HG02571 (cell line): Measurements from ENCODE around the gene BMPR1A.

Experiments used
- ATAC-seq: cut with Tn5 transposase; IDR thresholded peaks from one replicate; pipeline ENCODE4 v1.9.1; 2021; ENCODE audit warnings: mild to moderate bottlenecking, moderate library complexity; ENCODE audit not compliant: unreplicated experiment

The BMPR1A gene

DNA sequence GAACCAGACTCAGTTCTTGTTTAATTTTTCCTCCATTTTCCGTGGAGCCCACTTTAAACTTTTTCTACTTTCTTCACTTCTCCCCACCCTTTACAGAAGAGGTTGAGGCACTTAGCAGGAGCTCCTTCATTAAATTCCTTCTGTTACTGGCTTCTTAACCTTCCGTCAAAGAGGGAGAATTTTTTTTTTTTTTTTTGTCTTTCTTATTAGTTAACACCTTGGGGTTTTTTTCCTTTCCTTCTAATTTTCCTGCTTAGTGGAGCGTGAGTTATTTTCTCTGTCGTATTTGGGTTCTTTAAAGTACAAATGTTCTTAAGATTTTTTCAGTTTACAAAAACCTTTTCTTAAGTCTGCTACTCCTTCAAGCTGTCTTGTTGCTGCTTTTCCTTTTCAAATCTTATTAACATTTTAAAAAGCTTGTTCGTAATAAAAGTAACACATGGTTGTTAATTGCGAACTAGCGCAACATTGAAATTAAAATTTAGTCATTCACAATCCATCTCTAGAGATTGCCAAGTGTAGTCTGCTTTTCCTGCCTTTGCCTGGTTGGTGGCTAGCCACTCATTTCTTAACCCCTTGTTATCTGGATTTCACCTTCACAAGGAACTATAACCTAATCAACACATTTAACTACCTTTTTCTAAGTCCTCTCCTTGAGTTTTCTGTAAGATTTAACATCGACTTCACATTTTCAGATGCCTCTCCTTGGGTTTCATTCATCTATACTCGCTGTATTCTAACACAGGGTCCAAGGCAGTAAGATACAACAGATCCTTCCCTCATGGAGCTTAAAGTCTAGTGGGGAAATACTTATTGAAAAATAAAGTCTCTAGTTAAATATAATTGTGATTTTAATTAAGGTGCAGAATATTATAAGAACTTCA lies 2.0 kb downstream of the BMPR1A start:
- ATAC-seq = no peak

DNA sequence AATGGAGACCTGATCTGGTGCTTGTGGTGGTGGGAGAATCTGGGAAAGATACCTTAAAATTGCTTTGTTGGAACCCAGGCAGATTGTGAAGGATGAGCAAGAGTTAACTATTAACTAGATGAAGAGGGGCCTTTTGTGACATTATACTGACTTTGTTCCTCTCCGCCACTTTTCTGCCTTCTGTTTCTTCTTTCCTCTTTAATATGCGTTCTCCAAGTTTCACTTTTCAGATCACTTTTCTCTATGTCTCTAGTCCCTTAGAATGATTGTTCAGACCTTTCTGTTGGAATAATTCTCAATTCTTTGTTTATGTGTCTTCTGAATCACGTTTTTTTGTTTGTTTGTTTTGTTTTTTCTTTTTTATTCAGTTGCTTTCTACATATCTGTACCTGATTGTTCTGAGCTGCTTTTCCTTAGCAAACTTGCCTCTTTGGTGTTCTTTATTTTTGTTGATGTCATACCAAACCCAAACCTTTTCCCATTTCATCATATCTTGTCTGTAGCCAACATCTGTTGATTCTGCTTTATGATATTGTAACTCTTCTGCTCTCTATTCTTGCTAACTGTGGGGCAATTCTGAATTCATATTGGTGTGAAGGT lies 2.8 kb downstream of the BMPR1A start:
- ATAC-seq = no peak

DNA sequence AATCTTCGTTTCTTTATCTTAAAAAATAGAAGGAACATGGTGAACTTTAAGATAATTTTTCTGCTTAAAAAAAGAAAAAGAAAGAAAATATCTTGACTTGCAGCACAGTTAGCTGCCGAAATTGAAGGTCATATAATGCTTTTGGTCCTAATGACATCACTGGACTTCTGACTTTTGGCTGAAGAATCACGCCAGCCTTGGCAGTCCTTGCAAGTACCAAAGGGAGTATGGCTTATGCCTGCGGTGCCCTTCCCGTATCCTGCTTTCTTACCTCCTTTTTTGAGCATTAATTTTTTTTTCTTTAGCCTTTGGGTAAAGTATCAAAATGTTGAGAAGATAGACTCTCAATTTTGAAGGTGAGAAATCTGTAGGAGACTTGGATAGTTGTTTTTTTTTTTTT lies 7.0 kb downstream of the BMPR1A start:
- ATAC-seq = no peak

DNA sequence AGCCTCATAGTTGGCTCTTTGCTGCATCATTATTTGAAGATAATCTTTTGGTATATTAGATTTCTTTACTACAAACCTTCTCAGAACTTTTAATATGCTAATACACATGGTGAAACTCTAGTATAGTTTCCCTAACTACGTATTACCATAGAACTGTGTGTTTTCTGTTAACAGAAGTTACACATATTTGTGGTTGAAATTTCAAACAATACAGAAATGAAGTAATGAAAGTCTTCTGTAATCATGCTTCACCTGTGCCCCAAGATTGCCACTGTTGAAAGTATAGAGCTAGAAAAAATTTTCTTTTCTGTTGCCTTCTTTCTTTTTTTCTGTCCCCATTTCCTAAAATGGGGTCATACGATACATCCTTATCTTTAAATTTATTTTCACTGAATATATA lies 9.1 kb downstream of the BMPR1A start:
- ATAC-seq = no peak

DNA sequence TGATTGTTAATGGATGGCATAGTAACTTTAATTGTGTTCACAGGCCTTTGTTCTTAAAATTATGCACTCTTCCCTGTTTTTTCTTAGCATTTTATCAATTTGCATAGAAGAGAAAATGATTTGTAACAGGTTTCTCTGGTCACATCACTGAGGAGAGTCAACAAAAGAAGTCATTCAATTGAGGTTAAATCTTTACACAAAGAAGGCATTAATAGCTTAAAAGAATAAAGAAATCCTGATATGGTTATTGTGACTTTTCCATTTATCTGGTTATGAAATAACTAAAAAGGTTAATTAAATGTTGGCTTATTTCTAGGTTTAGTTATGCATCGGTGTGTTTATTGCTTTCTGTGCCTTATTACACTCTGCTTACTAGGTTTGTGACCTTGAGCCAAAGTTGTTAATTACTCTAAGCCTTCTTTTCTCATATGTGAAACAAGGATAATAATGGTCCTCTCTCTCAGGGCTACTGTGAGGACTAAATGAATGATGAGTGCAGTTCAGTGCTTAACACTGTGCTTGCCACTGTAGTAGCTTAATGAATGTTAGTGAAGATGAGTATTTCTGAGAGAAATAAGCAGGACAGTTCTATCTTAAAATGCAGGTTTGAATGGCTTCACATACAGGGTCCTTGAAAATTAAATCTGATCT lies 12.1 kb downstream of the BMPR1A start:
- no peak for ATAC-seq

DNA sequence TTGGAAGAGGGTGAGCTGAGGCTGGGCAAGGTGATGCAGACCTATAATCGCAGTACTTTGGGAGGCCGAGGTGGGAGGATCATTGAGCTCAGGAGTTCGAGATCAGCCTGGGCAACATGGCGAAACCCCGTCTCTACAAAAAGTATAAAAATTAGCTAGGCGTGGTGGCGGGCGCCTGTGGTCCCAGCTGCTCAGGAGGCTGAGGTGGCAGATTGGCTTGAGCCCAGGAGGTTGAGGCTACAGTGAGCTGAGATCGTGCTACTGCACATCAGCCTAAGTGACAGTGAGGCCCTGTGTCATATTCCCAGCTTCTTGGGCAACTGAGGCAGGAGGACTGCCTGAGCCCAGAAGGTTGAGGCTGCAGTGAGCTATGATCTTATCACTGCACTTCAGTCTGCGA lies 13.6 kb downstream of the BMPR1A start:
- no peak for ATAC-seq

DNA sequence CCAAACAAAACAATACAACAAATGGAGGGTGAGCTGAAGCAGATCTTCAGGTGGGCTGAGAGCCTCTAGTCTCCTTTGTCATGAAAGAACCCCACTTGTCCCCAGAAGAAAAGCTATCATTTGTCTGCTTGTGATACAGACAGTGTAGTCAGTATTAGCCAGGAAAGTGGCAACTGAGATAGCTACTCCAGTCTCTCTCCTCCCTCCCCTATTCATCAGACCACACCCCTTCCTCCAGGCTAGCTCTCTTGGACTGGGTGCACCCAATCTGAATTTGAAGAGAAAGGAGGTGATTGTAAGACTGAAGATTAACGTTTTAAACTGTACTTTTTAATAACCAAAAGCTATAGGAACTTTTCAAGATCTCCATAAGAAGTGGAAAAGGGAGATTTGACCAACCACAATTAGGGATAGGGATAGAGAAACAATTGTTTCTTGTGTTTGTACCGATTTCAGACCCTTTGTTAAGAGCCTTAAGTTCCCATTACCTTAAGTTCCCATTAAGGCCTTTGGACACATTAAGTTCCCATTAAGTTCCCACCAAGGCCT lies 14.1 kb downstream of the BMPR1A start:
- no peak for ATAC-seq

DNA sequence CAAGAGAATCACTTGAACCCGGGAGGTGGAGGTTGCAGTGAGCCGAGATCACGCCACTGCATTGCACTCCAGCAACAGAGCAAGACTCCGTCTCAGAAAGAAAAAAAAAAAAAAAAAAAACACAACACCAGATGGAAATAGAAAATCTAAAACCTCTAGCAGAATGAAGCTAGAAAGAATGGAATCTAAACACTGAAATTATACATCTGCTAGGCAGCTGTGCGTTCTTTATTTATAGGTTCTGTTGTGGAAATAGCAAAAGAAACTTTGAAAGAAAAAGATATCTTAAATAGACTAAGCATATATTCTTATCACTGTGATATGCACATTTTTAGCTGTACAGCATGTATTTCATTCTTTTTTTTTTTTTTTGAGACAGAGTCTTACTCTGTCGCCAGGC lies 17.1 kb downstream of the BMPR1A start:
- ATAC-seq = no peak

DNA sequence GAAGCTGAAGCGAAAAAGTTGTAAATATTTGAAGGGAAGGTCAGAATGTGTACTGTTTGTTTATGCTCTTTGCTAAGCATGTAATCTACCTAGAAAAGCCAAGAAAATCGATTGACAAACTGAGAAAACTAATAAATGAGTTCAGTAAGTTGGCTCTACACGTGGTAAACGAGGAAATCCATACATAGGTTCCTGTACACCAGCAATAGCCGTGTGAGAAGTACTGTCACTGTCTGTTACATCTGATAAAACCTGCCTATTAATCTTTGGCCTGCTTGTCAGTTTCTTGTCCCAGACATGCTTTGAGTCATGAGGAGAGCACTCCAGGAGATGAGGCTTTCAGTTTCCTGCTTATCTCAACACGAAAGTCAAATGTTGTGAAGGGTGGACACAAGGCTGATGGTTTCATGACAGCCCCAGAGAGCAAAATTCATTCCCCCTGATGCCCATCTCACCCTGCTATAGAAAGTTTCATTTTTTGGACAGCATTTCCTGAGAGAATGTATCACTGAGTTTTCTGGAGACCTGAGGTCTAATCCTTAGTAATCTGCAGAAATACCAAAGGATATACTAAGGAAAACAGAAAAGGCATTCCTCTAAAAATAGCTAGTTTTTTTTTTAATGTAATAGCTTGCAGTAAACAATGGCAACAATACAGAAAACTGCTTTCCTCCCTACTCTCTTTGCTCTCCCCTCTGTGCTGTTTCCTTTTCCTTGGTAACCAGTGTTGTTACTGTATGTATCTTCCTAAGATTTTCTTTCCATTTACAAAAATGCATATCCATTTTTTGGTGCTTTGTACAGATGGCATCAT lies 18.8 kb downstream of the BMPR1A start:
- ATAC-seq = peak; percentile 61

DNA sequence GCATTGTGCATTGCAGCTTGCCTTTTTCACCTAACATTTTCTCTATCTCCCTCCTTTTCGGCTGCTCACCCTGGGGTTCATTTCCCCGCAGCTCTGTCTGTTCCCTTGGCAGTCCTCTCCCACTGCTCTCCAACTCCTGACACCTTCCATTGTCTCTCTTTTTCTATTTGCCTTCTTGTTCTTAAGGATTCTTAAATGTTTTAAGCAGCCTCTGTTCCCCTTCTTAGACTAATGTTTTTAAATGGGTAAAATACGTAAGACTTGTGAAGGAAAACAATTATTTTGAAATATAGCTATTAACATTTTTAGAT lies 19.4 kb downstream of the BMPR1A start:
- no peak for ATAC-seq

DNA sequence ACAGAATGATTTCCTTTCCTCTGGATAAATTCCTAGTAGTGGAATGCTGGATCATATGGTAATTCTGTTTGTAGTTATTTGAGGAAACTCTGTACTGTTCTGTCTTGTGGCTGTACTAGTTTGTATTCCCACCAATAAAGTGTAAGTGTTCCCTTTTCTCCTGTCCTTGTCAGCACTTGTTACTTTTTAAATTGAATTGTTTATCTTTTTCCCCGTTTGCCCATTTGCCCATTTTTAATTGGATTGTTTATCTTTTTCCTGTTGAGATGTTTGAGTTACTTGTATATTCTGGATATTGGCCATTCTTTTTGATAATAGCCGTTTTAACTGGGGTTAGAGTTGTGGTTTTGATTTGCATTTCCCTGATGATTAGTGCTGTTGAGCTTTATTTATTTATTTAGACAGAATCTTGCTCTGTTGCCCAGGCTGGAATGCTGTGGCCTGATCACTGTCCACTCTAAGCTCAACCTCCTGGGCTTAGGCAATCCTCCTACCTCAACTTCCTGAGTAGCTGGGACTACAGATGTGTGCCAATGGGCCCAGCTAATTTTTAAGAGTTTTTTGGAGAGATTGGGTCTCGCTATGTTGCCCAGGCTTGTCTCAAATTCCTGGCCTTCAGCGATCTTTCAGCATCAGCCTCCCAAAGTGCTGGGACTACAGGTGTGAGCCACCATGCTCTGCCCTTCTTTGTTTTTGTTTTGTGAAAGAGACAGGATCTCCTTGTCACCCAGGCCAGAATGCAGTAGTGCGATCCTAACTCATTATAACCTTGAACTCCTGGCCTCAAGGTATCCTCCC lies 23.0 kb downstream of the BMPR1A start:
- ATAC-seq = no peak

DNA sequence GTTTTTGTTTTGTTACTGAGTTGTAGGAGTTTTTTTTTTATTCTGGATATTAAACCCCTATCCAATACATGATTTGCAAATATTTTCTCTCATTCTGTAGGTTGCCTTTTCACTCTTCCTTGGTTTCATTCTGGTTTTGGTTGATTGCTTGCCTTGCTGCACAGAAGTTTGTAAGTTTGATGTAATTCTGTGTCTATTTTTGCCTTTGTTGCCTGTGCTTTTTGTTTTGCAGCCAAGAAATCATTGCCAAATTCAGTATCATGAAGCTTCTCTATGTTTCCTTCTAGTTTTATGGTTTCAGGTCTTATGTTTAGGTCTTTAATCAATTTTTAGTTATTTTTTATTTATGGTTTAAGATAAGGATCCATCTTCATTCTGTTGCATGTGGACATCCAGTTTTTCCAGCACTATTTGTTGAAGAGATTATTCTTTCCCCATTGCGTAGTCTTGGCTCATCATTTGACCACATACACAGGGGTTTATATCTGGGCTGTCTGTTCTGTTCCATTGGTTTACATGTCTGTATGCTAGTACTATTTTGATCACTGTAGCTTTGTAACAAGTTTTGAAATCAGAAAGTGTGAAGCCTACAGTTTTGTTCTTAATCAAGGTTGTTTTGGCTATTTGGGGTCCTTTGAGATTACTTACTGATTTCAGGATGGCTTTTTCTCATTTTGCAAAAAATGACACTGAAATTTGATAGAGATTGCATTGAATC lies 26.4 kb downstream of the BMPR1A start:
- peak; percentile 54 for ATAC-seq

DNA sequence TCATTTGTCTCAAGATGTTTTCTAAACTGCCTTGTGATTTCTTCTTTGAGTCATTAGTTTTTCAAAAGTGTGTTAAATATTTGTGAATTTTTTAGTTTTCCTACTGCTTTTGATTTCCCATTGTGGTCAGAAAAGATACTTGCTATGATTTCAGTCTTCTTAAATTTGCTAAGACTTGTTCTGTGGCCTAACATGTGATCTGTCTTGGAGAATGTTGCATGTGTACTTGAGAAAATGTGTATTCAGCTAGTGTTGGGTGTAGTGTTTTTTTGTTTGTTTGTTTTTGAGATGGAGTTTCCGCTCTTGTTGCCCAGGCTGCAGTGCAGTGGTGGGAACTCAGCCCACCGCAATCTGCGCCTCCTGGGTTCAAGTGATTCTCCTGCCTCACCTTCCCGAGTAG lies 28.6 kb downstream of the BMPR1A start:
- ATAC-seq = no peak

DNA sequence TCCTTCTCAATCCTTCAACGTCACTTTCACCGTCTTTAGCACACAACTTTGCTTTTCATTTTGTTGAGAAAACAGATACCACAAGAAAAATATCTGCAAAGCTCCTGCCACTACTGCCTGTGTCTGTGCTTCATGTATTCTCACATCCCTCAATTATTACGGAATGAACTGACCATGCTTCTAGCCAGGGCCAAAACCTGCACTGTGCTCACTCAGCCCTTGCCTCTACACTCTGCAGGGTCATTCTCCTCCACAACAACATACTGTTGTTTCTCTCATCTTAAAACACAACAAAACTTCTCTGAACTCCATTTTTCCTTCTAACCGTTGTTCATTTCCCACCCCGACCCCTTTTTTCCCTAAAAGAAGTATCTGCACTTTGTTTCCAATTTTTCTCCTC lies 29.5 kb downstream of the BMPR1A start:
- ATAC-seq = no peak

DNA sequence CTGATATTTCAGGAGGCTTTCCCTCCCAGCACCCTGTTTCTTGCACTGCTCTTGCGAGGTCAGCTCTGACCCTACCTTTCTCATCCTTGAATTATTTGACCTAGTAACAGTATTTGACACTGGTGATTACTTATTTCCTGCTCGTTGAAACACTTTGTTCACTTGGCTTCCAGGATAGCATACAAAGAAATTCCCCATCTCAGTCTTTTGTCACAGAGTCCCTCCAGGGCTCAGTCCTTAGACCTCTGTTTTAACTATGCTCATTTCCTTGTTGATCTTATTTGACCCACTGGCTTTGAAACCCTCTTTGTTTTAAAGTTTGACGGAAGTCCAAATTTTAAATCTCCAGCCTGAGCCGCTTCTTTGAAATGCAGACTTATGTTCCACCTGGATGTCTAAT lies 29.9 kb downstream of the BMPR1A start:
- ATAC-seq = no peak

DNA sequence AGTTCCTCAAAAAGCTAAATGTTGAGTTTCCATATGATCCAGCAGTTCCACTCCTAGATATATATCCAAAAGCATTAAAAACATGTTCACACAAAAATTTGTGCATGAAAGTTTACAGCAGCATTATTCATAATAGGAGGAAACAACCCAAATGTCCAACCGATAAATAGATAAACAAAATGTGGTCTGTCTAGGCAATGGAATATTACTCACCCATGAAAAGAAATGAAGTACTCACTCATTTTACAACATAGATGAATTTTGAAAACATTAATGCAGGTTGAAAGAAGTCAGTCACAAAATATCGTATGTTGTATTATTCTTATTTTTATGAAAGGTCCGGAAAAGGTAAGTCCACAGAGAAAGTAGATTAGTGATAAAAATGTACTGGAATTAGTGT lies 34.0 kb downstream of the BMPR1A start:
- ATAC-seq = no peak

DNA sequence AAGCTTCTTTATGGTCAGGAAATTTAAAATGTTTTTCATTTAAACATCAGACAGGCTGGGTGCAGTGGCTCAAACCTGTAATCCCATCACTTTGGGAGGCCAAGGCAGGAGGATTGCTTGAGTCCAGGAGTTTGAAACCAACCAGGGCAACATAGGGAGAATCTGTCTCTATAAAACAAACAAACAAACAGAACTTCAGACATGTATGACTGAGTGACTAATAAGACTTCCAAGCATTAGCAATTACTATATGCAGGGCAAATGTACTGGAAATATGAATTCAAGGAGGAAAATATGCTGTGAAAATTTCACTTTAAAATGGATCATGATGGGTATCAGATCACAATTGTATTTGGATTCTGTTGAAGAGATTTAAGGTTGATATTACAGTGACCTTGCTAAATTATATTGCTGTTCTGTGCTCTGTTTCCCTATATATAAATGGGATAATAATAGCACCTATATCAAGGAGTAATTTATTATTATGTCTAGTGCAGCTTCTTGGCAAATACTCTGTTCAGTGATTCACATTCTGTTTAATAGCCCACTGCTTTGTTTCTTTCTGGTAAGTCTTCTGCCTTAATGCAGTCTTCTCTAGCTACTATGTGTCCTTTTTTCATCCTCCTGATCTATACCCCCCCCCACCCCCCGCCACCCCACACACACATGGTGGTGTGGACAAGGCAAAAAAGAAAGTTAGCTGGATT lies 36.2 kb downstream of the BMPR1A start:
- ATAC-seq = no peak

DNA sequence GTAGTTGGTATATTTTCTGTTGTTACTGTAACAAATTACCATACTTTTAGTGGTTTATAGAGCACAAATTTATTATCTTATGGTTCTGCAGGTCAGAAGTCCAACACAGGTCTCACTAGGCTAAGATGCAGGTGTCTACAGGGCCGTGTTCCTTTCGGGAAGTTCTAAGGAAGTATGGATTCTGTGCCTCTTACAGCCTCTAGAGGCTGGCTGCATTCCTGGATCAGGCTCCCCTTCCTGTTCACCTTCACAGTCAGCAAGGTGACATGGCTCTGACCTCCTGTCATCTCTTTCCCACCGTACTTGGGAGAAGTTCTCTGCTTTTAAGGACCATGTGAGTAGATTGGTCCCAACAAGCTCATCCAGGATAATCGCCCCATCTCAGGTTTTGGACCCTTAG lies 37.3 kb downstream of the BMPR1A start:
- no peak for ATAC-seq

DNA sequence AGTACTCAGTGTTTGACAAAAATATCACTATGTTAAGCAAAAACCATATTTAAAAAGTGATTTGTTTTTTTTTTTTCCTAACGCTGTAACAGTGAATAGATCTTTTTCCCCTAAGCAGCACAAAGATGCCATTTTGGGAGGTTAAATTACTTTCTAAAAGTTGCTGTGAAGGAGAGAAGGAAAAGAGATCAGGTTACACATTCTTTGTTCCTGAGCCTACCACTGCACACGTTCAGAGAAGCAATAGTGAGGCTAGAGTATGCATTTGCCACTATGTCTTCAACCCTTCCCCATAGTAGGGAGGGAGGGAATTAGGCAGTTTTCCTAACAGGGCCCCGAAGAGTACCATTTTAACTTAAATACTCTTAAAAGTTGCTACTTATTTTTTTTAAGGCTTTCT lies 38.9 kb downstream of the BMPR1A start:
- ATAC-seq = no peak
